A549 treated with GW870086 at 1 μM for 4 hours (cell line): ENCODE measurements around the gene PCGF1. TPM values are rescaled to one million over a fixed set of nuclear protein-coding genes. Genes with fewer than 3 reads are reported as not detected.

Experiments
- total RNA-seq: library from RNA; stranded (reverse); fragments of 200-300 nt; extraction: Qiagen RNA extraction; gene quantifications from 5 replicates; pipeline ENCODE4 v1.2.3, GENCODE V29; 2022; ENCODE audit warnings: low read depth

Gene PCGF1
- total RNA-seq: 29.9 to 37.9 TPM (median 34.5 TPM) in 5 replicates

GRCh38 chr2:74507145-74507925, at the start of gene PCGF1:
TSS of gene PCGF1 (minus strand) at chr2:74507695. CDS start at chr2:74507668, 27 bp downstream.

GRCh38 chr2:74553892-74554819, 46.7 kb upstream of the PCGF1 start, which contains the start of the genes DOK1 and LOXL3:
TSS of gene DOK1 (plus strand) at chr2:74554720. CDS start at chr2:74554755, 35 bp downstream.
TSS of gene LOXL3 (minus strand) at chr2:74553942. CDS start at chr2:74552634, 1,308 bp downstream.

GRCh38 chr2:74529357-74530238, 22.1 kb upstream of the PCGF1 start, which contains the start of the genes AUP1 and HTRA2:
TSS of gene AUP1 (minus strand) at chr2:74529706. CDS start at chr2:74529629, 77 bp downstream.
TSS of gene HTRA2 (plus strand) at chr2:74529933. CDS start at chr2:74530007, 74 bp downstream.

GRCh38 chr2:74525717-74526648, 18.5 kb upstream of the PCGF1 start, which contains the start of gene DQX1:
TSS of gene DQX1 (minus strand) at chr2:74526231. CDS start at chr2:74525729, 502 bp downstream.

GRCh38 chr2:74514368-74515270, 7.1 kb upstream of the PCGF1 start, which contains the start of gene TLX2:
TSS of gene TLX2 (plus strand) at chr2:74514450. CDS start at chr2:74514807, 357 bp downstream.

GRCh38 chr2:74499267-74499939, 8.1 kb downstream of the PCGF1 start, which contains the start of gene LBX2:
TSS of gene LBX2 (minus strand) at chr2:74499603. CDS start at chr2:74499537, 66 bp downstream.

GRCh38 chr2:74482801-74483674, 24.5 kb downstream of the PCGF1 start, which contains the start of the genes CCDC142 and TTC31:
TSS of gene CCDC142 (minus strand) at chr2:74482998. CDS start at chr2:74482837, 161 bp downstream.
TSS of gene TTC31 (plus strand) at chr2:74483081. CDS start at chr2:74483096, 15 bp downstream.

GRCh38 chr2:74472086-74472944, 35.2 kb downstream of the PCGF1 start, which contains the start of gene MRPL53:
TSS of gene MRPL53 (minus strand) at chr2:74472680. CDS start at chr2:74472660, 20 bp downstream.

GRCh38 chr2:74458132-74458937, 49.2 kb downstream of the PCGF1 start, which contains the start of gene WBP1:
TSS of gene WBP1 (plus strand) at chr2:74458438. CDS start at chr2:74458603, 165 bp downstream.

Other genes with a start within 250 kb of the PCGF1 start
- 0.11 to 0.47 TPM (median 0.20 TPM) in 5 replicates for gene SLC4A5, start 164.3 kb downstream of the PCGF1 start, total RNA-seq
- 107 to 153 TPM (median 145 TPM) in 5 replicates for gene DCTN1, start 127.4 kb downstream of the PCGF1 start, total RNA-seq
- 2.2 to 4.1 TPM (median 3.2 TPM) in 5 replicates for gene C2orf81, start 86.1 kb downstream of the PCGF1 start, total RNA-seq
- gene WDR54, start 86.0 kb downstream of the PCGF1 start, total RNA-seq: 77.2 to 90.3 TPM (median 87.1 TPM) in 5 replicates
- gene RTKN, start 65.8 kb downstream of the PCGF1 start, total RNA-seq: 18.8 to 25.6 TPM (median 24.2 TPM) in 5 replicates
- 35.2 to 52.1 TPM (median 48.0 TPM) in 5 replicates for gene INO80B, start 52.6 kb downstream of the PCGF1 start, total RNA-seq
- gene WBP1, start 49.3 kb downstream of the PCGF1 start, total RNA-seq: 46.5 to 84.4 TPM (median 78.3 TPM) in 5 replicates
- 42.0 to 54.4 TPM (median 51.5 TPM) in 5 replicates for gene MOGS, start 42.3 kb downstream of the PCGF1 start, total RNA-seq
- gene MRPL53, start 35.0 kb downstream of the PCGF1 start, total RNA-seq: 112 to 151 TPM (median 135 TPM) in 5 replicates
- 11.7 to 14.4 TPM (median 13.1 TPM) in 5 replicates for gene CCDC142, start 24.7 kb downstream of the PCGF1 start, total RNA-seq
- 13.3 to 18.3 TPM (median 16.5 TPM) in 5 replicates for gene TTC31, start 24.6 kb downstream of the PCGF1 start, total RNA-seq
- gene LBX2, start 8.1 kb downstream of the PCGF1 start, total RNA-seq: 1.8 to 4.3 TPM (median 3.0 TPM) in 5 replicates
- 0.19 to 0.36 TPM (median 0.28 TPM) in 5 replicates for gene TLX2, start 6.8 kb upstream of the PCGF1 start, total RNA-seq
- 0.05 to 0.42 TPM (median 0.08 TPM) in 4 of 5 replicates, not detected in the other for gene DQX1, start 18.5 kb upstream of the PCGF1 start, total RNA-seq
- 191 to 256 TPM (median 237 TPM) in 5 replicates for gene AUP1, start 22.0 kb upstream of the PCGF1 start, total RNA-seq
- 31.9 to 41.6 TPM (median 37.7 TPM) in 5 replicates for gene HTRA2, start 22.2 kb upstream of the PCGF1 start, total RNA-seq
- gene LOXL3, start 46.2 kb upstream of the PCGF1 start, total RNA-seq: 0.21 to 0.64 TPM (median 0.37 TPM) in 5 replicates
- 3.6 to 5.5 TPM (median 4.1 TPM) in 5 replicates for gene DOK1, start 47.0 kb upstream of the PCGF1 start, total RNA-seq
- gene M1AP, start 140.6 kb upstream of the PCGF1 start, total RNA-seq: not detected in 5 replicates
- gene SEMA4F, start 146.6 kb upstream of the PCGF1 start, total RNA-seq: 8.1 to 12.2 TPM (median 10.4 TPM) in 5 replicates